ENCODE data around the gene CNNM4.
"Not testable (repeated sequence)": the region's sequence is repeated elsewhere in the genome, so short reads cannot be mapped to it uniquely, and the experiment has no call there.

CNNM4 gene

GRCh38 chr2:96792772-96793749 is 32.4 kb downstream of the CNNM4 start:
- no peak for DNase-seq (ENCODE audit: low read depth)

- DNase-seq (ENCODE audit: low read depth) = no peak
Measured at GRCh38 chr2:96795076-96795475, 34.4 kb downstream of the CNNM4 start.

GRCh38 chr2:96796497-96796896 is 35.8 kb downstream of the CNNM4 start:
- not testable (repeated sequence) for DNase-seq (ENCODE audit: low read depth)

GRCh38 chr2:96797066-96797625 is 36.4 kb downstream of the CNNM4 start:
- no peak for DNase-seq (ENCODE audit: low read depth)

- DNase-seq (ENCODE audit: low read depth) = no peak
Measured at GRCh38 chr2:96798733-96799622, 38.3 kb downstream of the CNNM4 start.

GRCh38 chr2:96799623-96799935 is 38.9 kb downstream of the CNNM4 start:
- no peak for DNase-seq (ENCODE audit: low read depth)

GRCh38 chr2:96800061-96801004 is 39.6 kb downstream of the CNNM4 start:
- DNase-seq (ENCODE audit: low read depth) = no peak

GRCh38 chr2:96801005-96801785 is 40.5 kb downstream of the CNNM4 start:
- no peak for DNase-seq (ENCODE audit: low read depth)

GRCh38 chr2:96801786-96802595 is 41.3 kb downstream of the CNNM4 start:
- no peak for DNase-seq (ENCODE audit: low read depth)

GRCh38 chr2:96802721-96803120 is 42.0 kb downstream of the CNNM4 start:
- DNase-seq (ENCODE audit: low read depth) = no peak

- DNase-seq (ENCODE audit: low read depth) = no peak
Measured at GRCh38 chr2:96804986-96805385, 44.3 kb downstream of the CNNM4 start.

GRCh38 chr2:96805946-96806345 is 45.2 kb downstream of the CNNM4 start:
- not testable (repeated sequence) for DNase-seq (ENCODE audit: low read depth)

GRCh38 chr2:96806468-96807126 is 45.9 kb downstream of the CNNM4 start:
- no peak for DNase-seq (ENCODE audit: low read depth)

GRCh38 chr2:96807127-96807471 is 46.4 kb downstream of the CNNM4 start:
- DNase-seq (ENCODE audit: low read depth) = no peak

- no peak for DNase-seq (ENCODE audit: low read depth)
Measured at GRCh38 chr2:96808176-96808837, 47.6 kb downstream of the CNNM4 start.

GRCh38 chr2:96809216-96809882 is 48.6 kb downstream of the CNNM4 start:
- no peak for DNase-seq (ENCODE audit: low read depth)

- DNase-seq (ENCODE audit: low read depth) = no peak
Measured at GRCh38 chr2:96809951-96810782, 49.5 kb downstream of the CNNM4 start.
